HUES48 (cell line): ENCODE data around the gene RASSF7.
A peak's percentile ranks its signal among the peaks of the same experiment; 100 is the strongest.

Source experiments
- H3K27ac ChIP-seq: one replicate; pipeline ENCODE4 v1.7.0; 2013; ENCODE audit warnings: low read depth, low read length, inconsistent platforms
- H3K27me3 ChIP-seq: 2 replicates; pipeline ENCODE4 v1.6.1; 2013; ENCODE audit warnings: mild to moderate bottlenecking, low read length; ENCODE audit not compliant: control insufficient read depth, insufficient read depth
- H3K36me3 ChIP-seq: 2 replicates; pipeline ENCODE4 v1.6.1; 2013; ENCODE audit warnings: low read length; ENCODE audit not compliant: control insufficient read depth, insufficient read depth
- H3K4me1 ChIP-seq: 2 replicates; pipeline ENCODE4 v1.6.1; 2013; ENCODE audit warnings: mild to moderate bottlenecking, low read length; ENCODE audit not compliant: control insufficient read depth, insufficient read depth
- H3K4me3 ChIP-seq: 2 replicates; pipeline ENCODE4 v1.5.1; 2013; ENCODE audit warnings: mild to moderate bottlenecking, low read depth, low read length
- H3K9ac ChIP-seq: 2 replicates; pipeline ENCODE4 v1.6.1; 2013; ENCODE audit warnings: mild to moderate bottlenecking, low read depth, low read length, moderate library complexity
- H3K9me3 ChIP-seq: 2 replicates; pipeline ENCODE4 v1.6.1; 2013; ENCODE audit warnings: low read length; ENCODE audit not compliant: control insufficient read depth, insufficient read depth

RASSF7 gene

GRCh38 chr11:534396-535209 is 26.2 kb upstream of the RASSF7 start:
- Histone ChIP-seq H3K9ac (peak overlapping the region; percentile 24; the same call in 1 of the 2 replicates), H3K36me3 (peaks cover 26% of the 10 kb centered on the region), H3K9me3 (no peaks in the 10 kb centered on the region), H3K27ac (no peak overlapping the region), H3K27me3 (peaks cover 19% of the 10 kb centered on the region), H3K4me3 (peak overlapping the region; percentile 79), H3K4me1 (peaks cover 8% of the 10 kb centered on the region)

- H3K27ac ChIP-seq, result no peak overlapping the region
- peaks cover 26% of the 10 kb centered on the region for H3K36me3 ChIP-seq
- H3K4me3 ChIP-seq, result peak overlapping the region; percentile 85; the same call in 1 of the 2 replicates
- H3K27me3 ChIP-seq, result peaks cover 19% of the 10 kb centered on the region
- H3K4me1 ChIP-seq, result peaks cover 8% of the 10 kb centered on the region
- no peaks in the 10 kb centered on the region for H3K9me3 ChIP-seq
- no peak overlapping the region for H3K9ac ChIP-seq
Observed at GRCh38 chr11:535210-535518, 25.6 kb upstream of the RASSF7 start.

GRCh38 chr11:535519-536454 is 25.0 kb upstream of the RASSF7 start, which contains the start of gene HRAS:
Gene HRAS (minus strand): TSS chr11:535576.
- Histone ChIP-seq H3K4me1 (peaks cover 8% of the 10 kb centered on the region), H3K27ac (peak within 1 kb of the TSS; percentile 67), H3K9me3 (no peaks in the 10 kb centered on the region), H3K9ac (peak within 1 kb of the TSS; percentile 24; the same call in 1 of the 2 replicates), H3K4me3 (peak within 1 kb of the TSS; percentile 85), H3K27me3 (peaks cover 19% of the 10 kb centered on the region), H3K36me3 (peaks cover 26% of the 10 kb centered on the region)

- Histone ChIP-seq H3K4me3 (peak within 1 kb of the TSS; percentile 85), H3K9ac (peak within 1 kb of the TSS; percentile 44; the same call in 1 of the 2 replicates), H3K4me1 (peaks cover 8% of the 10 kb centered on the region), H3K9me3 (no peaks in the 10 kb centered on the region), H3K36me3 (peaks cover 20% of the 10 kb centered on the region), H3K27ac (no peak within 1 kb of the TSS), H3K27me3 (peaks cover 19% of the 10 kb centered on the region)
Observed at GRCh38 chr11:536841-537621, 23.7 kb upstream of the RASSF7 start, which contains the start of gene LRRC56. Gene LRRC56 (plus strand): TSS chr11:537527. CDS start chr11:540685, 3,158 bp downstream.

GRCh38 chr11:537622-538430 is 22.9 kb upstream of the RASSF7 start:
- Histone ChIP-seq H3K27ac (no peak overlapping the region), H3K9ac (no peak overlapping the region), H3K4me1 (peaks cover 8% of the 10 kb centered on the region), H3K36me3 (peaks cover 12% of the 10 kb centered on the region), H3K4me3 (peak overlapping the region; percentile 85), H3K9me3 (no peaks in the 10 kb centered on the region), H3K27me3 (peaks cover 19% of the 10 kb centered on the region)

GRCh38 chr11:538431-539051 is 22.2 kb upstream of the RASSF7 start:
- Histone ChIP-seq H3K9ac (no peak overlapping the region), H3K27me3 (peaks cover 19% of the 10 kb centered on the region), H3K4me1 (peaks cover 8% of the 10 kb centered on the region), H3K27ac (no peak overlapping the region), H3K36me3 (peaks cover 5% of the 10 kb centered on the region), H3K4me3 (no peak overlapping the region), H3K9me3 (no peaks in the 10 kb centered on the region)

- H3K4me1 ChIP-seq, result peaks cover 8% of the 10 kb centered on the region
- H3K9ac ChIP-seq, result no peak overlapping the region
Observed at GRCh38 chr11:539971-540481, 20.7 kb upstream of the RASSF7 start.

GRCh38 chr11:540583-541432 is 20.0 kb upstream of the RASSF7 start:
- H3K4me1 ChIP-seq, result peaks cover 8% of the 10 kb centered on the region
- H3K27ac ChIP-seq, result no peak overlapping the region
- no peak overlapping the region for H3K9ac ChIP-seq
- no peaks in the 10 kb centered on the region for H3K9me3 ChIP-seq
- peaks cover 19% of the 10 kb centered on the region for H3K27me3 ChIP-seq
- no peak overlapping the region for H3K4me3 ChIP-seq
- H3K36me3 ChIP-seq, result no peaks in the 10 kb centered on the region

More at GRCh38 chr11:539971-540481, 20.7 kb upstream of the RASSF7 start:
- no peak overlapping the region for H3K4me3 ChIP-seq
- H3K27ac ChIP-seq, result no peak overlapping the region
- H3K36me3 ChIP-seq, result no peaks in the 10 kb centered on the region
- no peaks in the 10 kb centered on the region for H3K9me3 ChIP-seq
- peaks cover 19% of the 10 kb centered on the region for H3K27me3 ChIP-seq

- no peak overlapping the region for H3K4me3 ChIP-seq
- H3K9me3 ChIP-seq, result no peaks in the 10 kb centered on the region
- H3K27me3 ChIP-seq, result peaks cover 15% of the 10 kb centered on the region
- H3K36me3 ChIP-seq, result no peaks in the 10 kb centered on the region
- H3K4me1 ChIP-seq, result peaks cover 6% of the 10 kb centered on the region; the same call in 1 of the 2 replicates
- H3K9ac ChIP-seq, result no peak overlapping the region
- no peak overlapping the region for H3K27ac ChIP-seq
Observed at GRCh38 chr11:541433-541885, 19.3 kb upstream of the RASSF7 start.
